HepG2 (cell line): ENCODE data around the gene DENND1C. TPM values are rescaled to one million over a fixed set of nuclear protein-coding genes. Genes with fewer than 3 reads are reported as not detected.

Experiments used
- CBX2 ChIP-seq, 2 experiments: fragments of 200-600 bp in 1 of 2; sonication (generic); formaldehyde crosslinking in 1 of 2; IDR thresholded peaks; 2 replicates each; pipeline versions ENCODE4 v1.7.0 to v1.8.1; 2018 to 2022; ENCODE audit warnings: low read depth in 2 of 2, low read length in 1 of 2, mild to moderate bottlenecking in 1 of 2, missing genetic modification reagents in 1 of 2
- CENPX ChIP-seq: sonication (generic); formaldehyde crosslinking; IDR thresholded peaks from 2 replicates; pipeline ENCODE4 v1.9.0; 2021; ENCODE audit warnings: mild to moderate bottlenecking, missing genetic modification reagents, moderate library complexity
- E2F5 ChIP-seq: sonication (generic); formaldehyde crosslinking; conservative IDR thresholded peaks from 2 replicates; pipeline ENCODE4 v1.4.0; 2020; ENCODE audit warnings: missing genetic modification reagents
- HDAC1 ChIP-seq: sonication (generic); formaldehyde crosslinking; IDR thresholded peaks from 2 replicates; pipeline ENCODE4 v1.5.1; 2020; ENCODE audit warnings: mild to moderate bottlenecking, missing genetic modification reagents
- HMGA1 ChIP-seq: sonication (generic); formaldehyde crosslinking; conservative IDR thresholded peaks from 2 replicates; pipeline ENCODE4 v1.4.0; 2020; ENCODE audit warnings: missing genetic modification reagents
- IKZF5 ChIP-seq: IDR thresholded peaks from 2 replicates; pipeline ENCODE4 v1.6.1; 2018; ENCODE audit warnings: missing genetic modification reagents, mild to moderate bottlenecking, missing compliant biosample characterization
- ISX ChIP-seq: sonication (generic); formaldehyde crosslinking; conservative IDR thresholded peaks from 2 replicates; pipeline ENCODE4 v1.5.0; 2020; ENCODE audit warnings: missing genetic modification reagents
- MIER2 ChIP-seq: IDR thresholded peaks from 2 replicates; pipeline ENCODE4 v1.6.1; 2016; ENCODE audit warnings: missing biosample characterization, missing genetic modification reagents
- MXD3 ChIP-seq: IDR thresholded peaks from 2 replicates; pipeline ENCODE4 v1.6.1; 2016; ENCODE audit warnings: mild to moderate bottlenecking, missing biosample characterization, missing genetic modification reagents
- MXD4 ChIP-seq: IDR thresholded peaks from 2 replicates; pipeline ENCODE4 v1.6.1; 2016; ENCODE audit warnings: mild to moderate bottlenecking, missing biosample characterization, missing genetic modification reagents
- POGK ChIP-seq: sonication (generic); formaldehyde crosslinking; conservative IDR thresholded peaks from 2 replicates; pipeline ENCODE4 v1.8.0; 2022; ENCODE audit warnings: mild to moderate bottlenecking, moderate library complexity, missing genetic modification reagents
- PPARG ChIP-seq: conservative IDR thresholded peaks from 2 replicates; pipeline ENCODE4 v1.6.1; 2016; ENCODE audit warnings: missing biosample characterization, missing genetic modification reagents
- SETDB1 ChIP-seq: sonication (generic); formaldehyde crosslinking; IDR thresholded peaks from 2 replicates; pipeline ENCODE4 v1.5.1; 2020; ENCODE audit warnings: missing genetic modification reagents, mild to moderate bottlenecking, borderline replicate concordance
- TEAD3 ChIP-seq: optimal IDR thresholded peaks from 2 replicates; pipeline ENCODE3; 2016; ENCODE audit warnings: borderline replicate concordance
- TOE1 ChIP-seq: sonication (generic); formaldehyde crosslinking; IDR thresholded peaks from 2 replicates; pipeline ENCODE4 v1.4.0; 2020; ENCODE audit warnings: mild to moderate bottlenecking, missing genetic modification reagents
- ZBTB3 ChIP-seq: sonication (generic); formaldehyde crosslinking; IDR thresholded peaks from 2 replicates; pipeline ENCODE4 v1.4.0; 2020; ENCODE audit warnings: low read depth, mild to moderate bottlenecking, moderate library complexity, missing genetic modification reagents, borderline replicate concordance
- ZFP82 ChIP-seq: sonication (generic); formaldehyde crosslinking; IDR thresholded peaks from 2 replicates; pipeline ENCODE4 v1.5.1; 2020; ENCODE audit warnings: mild to moderate bottlenecking, missing genetic modification reagents, borderline replicate concordance
- ZMAT5 ChIP-seq: sonication (generic); formaldehyde crosslinking; IDR thresholded peaks from 2 replicates; pipeline ENCODE4 v1.5.0; 2020; ENCODE audit warnings: mild to moderate bottlenecking, low read depth, missing genetic modification reagents, borderline replicate concordance
- ZNF160 ChIP-seq: sonication (generic); formaldehyde crosslinking; IDR thresholded peaks from 2 replicates; pipeline ENCODE4 v1.8.0; 2022; ENCODE audit warnings: mild to moderate bottlenecking, inconsistent platforms, missing genetic modification reagents
- ZNF180 ChIP-seq: sonication (generic); formaldehyde crosslinking; IDR thresholded peaks from 2 replicates; pipeline ENCODE4 v1.4.0; 2020; ENCODE audit warnings: low read depth, missing genetic modification reagents, borderline replicate concordance
- ZNF557 ChIP-seq: sonication (generic); formaldehyde crosslinking; IDR thresholded peaks from 2 replicates; pipeline ENCODE4 v1.4.0; 2020; ENCODE audit warnings: missing genetic modification reagents
- ZNF558 ChIP-seq: sonication (generic); formaldehyde crosslinking; IDR thresholded peaks from 2 replicates; pipeline ENCODE4 v1.9.0; 2022; ENCODE audit warnings: mild to moderate bottlenecking, missing genetic modification reagents, borderline replicate concordance
- ZNF761 ChIP-seq: sonication (generic); formaldehyde crosslinking; conservative IDR thresholded peaks from 2 replicates; pipeline ENCODE4 v1.4.0; 2020; ENCODE audit warnings: mild to moderate bottlenecking, missing genetic modification reagents
- ZNF883 ChIP-seq: sonication (generic); formaldehyde crosslinking; IDR thresholded peaks from 2 replicates; pipeline ENCODE4 v1.5.1; 2020; ENCODE audit warnings: mild to moderate bottlenecking, missing genetic modification reagents; ENCODE audit errors: not compliant biosample characterization
- polyA plus RNA-seq, 8 experiments: library from polyadenylated mRNA; depleted of rRNA in 3 of 8; stranded (reverse) in 7 of 8; unstranded in 1 of 8; fragments of >200 nt; fragmentation: Illumina TruSeq in 4 of 8; extraction: Trizol in 4 of 8; gene quantifications; 2 replicates each; pipeline versions ENCODE4 v1.2.1 to v1.2.3, GENCODE V29; 2011 to 2016; ENCODE audit warnings: low read depth in 4 of 8, missing spikeins in 1 of 8, mixed read lengths in 1 of 8; ENCODE audit not compliant: insufficient read depth in 1 of 8
- total RNA-seq, 5 experiments: library from RNA; depleted of rRNA; stranded (reverse); fragments of >200 nt; fragmentation: Illumina TruSeq; extraction: Trizol; gene quantifications; 2 replicates each; pipeline ENCODE4 v1.2.3, GENCODE V29; 2016; ENCODE audit warnings: low read depth in 1 of 5

Gene DENND1C
- total and polyA plus RNA-seq, 2 of the 13 experiments (the other 11 are each of a cell fraction or from before 2014, with no cell fraction given), result 0.04 to 0.73 TPM

GRCh38 chr19:6423499-6424194 is 57.9 kb downstream of the DENND1C start (continued):
- no peak for TF ChIP-seq SETDB1
- 0 out of 2 replicates have a peak, but pooled peaks have one; percentile 22 for TF ChIP-seq HDAC1 (CRISPR knock-in tag)
- no peak for TF ChIP-seq ZBTB3 (CRISPR knock-in tag)
- no peak for TF ChIP-seq CENPX (CRISPR knock-in tag)
- TF ChIP-seq ZNF557 (CRISPR knock-in tag), result no peak
- TF ChIP-seq PPARG, result no peak
- no peak for TF ChIP-seq ZMAT5
- TF ChIP-seq IKZF5 (CRISPR knock-in tag), result no peak
- TF ChIP-seq ZNF883, result no peak
- no peak for TF ChIP-seq MIER2
- no peak for TF ChIP-seq TOE1
- 0 out of 2 replicates have a peak, but pooled peaks have one; percentile 23 for TF ChIP-seq POGK (CRISPR knock-in tag)
- TF ChIP-seq ZNF160, result no peak
- TF ChIP-seq ISX (CRISPR knock-in tag), result no peak
- TF ChIP-seq E2F5, result no peak
- no peak for TF ChIP-seq ZNF558
- no peak for TF ChIP-seq CBX2 (IDR thresholded peaks at IDR 0.05; ENCODE audit: low read depth, low read length)
- no peak for TF ChIP-seq CBX2 (CRISPR knock-in tag; IDR thresholded peaks at IDR 0.05; ENCODE audit: low read depth)
- TF ChIP-seq ZNF180 (CRISPR knock-in tag), result no peak
- no peak for TF ChIP-seq ZNF761 (CRISPR knock-in tag)
- TF ChIP-seq MXD4 (CRISPR knock-in tag), result no peak
- TF ChIP-seq TEAD3 (CRISPR knock-in tag), result peak; percentile 15
- peak; percentile 42; the same call in 1 of the 2 replicates for TF ChIP-seq MXD3 (CRISPR knock-in tag)
- 0 out of 2 replicates have a peak, but pooled peaks have one; percentile 43 for TF ChIP-seq ZFP82 (CRISPR knock-in tag)
- no peak for TF ChIP-seq HMGA1 (CRISPR knock-in tag)
